IPS-NIHi7 (cell line): ENCODE measurements around the gene AUH.

ENCODE experiments used
- DNase-seq: peaks from one replicate; pipeline ENCODE4 v3.0.0; 2012; ENCODE audit warnings: mixed read lengths; ENCODE audit errors: extremely low spot score

AUH gene

GRCh38 chr9:91164724-91165520 is 196.8 kb downstream of the AUH start:
- no peak for DNase-seq
